ENCODE measurements around the gene PRICKLE2.

Gene PRICKLE2

GRCh38 chr3:64224826-64225610 is at the start of gene PRICKLE2:
Gene PRICKLE2, minus strand, starts transcription at chr3:64225466. Its CDS starts 26,539 bp downstream, at chr3:64198927.
- peak; percentile 77 for DNase-seq (ENCODE audit: low read depth)

DNA sequence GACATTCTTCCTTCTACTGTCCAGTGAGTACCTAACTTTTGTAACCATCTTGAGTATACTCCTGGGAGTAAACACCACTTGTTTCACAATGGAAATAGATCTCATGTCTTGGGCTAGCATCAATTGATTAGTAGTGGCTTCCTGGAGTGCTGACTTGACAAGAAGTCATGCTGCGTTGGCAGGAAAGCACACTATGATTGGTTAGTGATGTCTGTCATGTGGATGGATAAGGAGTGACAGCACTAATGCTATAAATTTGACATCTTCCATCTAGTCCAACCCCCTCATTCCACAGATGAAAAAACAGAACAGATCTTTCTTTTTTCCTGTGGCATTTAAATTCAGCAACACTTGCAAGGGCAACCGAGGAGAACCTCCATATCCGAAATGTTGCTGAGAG is 47.6 kb upstream of the PRICKLE2 start:
- DNase-seq (ENCODE audit: low read depth): no peak

GRCh38 chr3:64272271-64272670 is 47.0 kb upstream of the PRICKLE2 start:
- no peak for DNase-seq (ENCODE audit: low read depth)

DNA sequence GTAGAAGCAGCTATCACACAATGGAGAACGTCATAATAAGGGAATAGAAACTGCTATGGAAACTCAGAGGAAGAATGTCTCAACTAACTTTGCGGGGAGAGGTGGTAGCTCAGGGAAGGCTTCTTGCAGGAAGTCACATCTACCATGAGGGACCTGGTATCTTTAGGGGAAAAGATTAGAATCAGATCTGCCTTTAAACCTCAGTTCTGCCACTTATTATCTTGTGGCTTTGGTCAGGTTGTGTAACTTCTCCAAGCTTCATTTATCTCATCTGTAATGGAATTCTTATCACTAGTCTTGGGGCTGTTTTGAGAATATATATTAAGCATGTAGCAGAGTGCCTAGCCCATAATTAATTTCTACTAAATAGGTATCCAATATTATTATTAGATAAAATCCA is 46.4 kb upstream of the PRICKLE2 start:
- no peak for DNase-seq (ENCODE audit: low read depth)

DNA sequence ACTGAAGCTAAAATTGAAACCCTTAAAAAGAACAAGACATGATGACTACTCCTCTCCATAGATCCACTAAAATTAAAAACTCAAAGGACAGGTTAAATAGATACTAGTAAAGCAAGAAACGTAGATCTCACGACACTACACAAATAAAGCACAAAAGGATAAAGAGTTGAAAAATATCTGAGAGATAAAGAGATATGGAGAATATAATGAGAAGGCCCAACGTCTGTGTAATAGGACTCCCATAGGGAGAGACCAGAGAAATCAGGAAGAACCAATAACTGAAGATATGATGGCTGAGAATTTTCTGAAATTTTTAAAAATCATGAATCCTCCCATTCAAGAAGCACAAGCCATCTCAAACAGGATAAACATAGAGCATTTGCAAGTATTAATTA is 45.6 kb upstream of the PRICKLE2 start:
- DNase-seq (ENCODE audit: low read depth): no peak

DNA sequence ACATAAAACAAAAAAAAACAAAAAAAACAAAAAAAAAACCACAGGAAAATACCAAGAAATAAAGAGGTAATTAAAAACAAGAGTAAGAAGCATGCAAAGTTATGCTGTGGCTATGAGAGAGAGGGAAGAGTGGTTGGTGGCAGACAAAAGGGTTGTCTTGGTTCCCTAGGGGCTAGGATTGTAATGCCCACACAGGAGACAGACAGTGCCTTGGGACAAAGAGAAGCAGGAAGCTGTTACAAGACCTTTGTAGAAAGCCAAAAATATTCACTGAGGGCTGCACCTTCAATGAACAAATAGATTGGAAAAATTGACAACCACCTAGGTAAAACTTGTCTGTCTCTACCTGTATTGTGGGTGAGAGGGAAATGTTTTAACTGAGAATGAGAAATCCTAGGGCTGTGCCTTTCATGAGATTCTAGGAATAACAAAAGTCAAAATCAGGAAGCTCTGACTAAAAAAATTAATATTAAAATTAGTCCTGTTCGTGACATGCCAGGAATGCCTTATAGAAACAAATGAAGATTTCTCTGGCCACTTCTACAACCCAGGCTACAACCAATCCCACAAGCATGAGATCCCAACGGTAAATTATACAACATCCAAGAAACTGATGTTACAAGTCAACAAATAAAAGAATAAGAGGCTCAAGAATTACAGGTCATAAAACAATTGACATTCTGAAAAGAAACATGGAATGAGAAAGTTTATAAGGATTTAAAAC is 45.0 kb upstream of the PRICKLE2 start:
- DNase-seq (ENCODE audit: low read depth): no peak

- DNase-seq (ENCODE audit: low read depth): no peak
Observed at GRCh38 chr3:64268926-64269325, 43.7 kb upstream of the PRICKLE2 start.

- DNase-seq (ENCODE audit: low read depth): peak; percentile 44
Observed at GRCh38 chr3:64267721-64268604, 42.7 kb upstream of the PRICKLE2 start.

GRCh38 chr3:64266983-64267382 is 41.7 kb upstream of the PRICKLE2 start:
- DNase-seq (ENCODE audit: low read depth): no peak

DNA sequence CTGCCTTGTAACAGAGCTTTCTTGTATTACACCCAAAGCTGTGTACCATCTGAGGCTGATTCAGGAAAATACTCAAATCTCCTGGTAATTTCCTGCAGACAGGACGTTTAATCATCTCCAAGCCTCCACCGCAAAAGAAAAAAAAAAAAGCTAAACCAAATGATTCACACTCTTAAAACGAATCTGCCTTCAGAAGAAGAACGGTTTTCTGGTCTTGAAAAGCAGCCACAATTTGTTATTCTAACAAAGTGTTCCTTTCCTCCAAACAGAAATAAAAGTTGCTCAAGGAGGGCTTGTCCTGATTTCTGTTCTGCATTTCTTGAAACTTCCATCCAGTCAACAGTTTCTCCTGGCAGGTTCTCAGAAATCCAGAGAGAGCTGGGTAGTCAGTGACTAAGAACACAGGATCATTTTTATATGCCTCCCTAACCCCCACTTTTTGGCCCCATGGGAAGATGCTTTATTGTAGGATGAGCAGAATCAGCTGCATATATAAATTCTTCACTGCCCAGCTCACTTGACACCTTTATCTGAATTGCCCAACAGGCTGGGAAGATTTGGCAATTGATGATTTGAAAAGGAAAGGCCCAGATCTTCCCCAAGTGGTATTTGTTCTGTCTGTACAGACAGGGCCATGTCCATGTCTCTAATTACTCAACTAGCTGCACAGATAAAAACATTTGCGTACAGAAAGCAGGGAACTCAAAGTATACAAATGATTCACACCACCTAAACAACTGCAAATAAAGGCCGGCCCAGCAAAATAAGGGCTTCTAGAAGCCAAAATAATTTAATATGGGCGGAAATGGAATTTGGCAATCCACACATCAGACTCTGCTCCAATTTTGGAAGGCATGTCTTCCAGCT is 41.0 kb upstream of the PRICKLE2 start:
- peak; percentile 93 for DNase-seq (ENCODE audit: low read depth)

DNA sequence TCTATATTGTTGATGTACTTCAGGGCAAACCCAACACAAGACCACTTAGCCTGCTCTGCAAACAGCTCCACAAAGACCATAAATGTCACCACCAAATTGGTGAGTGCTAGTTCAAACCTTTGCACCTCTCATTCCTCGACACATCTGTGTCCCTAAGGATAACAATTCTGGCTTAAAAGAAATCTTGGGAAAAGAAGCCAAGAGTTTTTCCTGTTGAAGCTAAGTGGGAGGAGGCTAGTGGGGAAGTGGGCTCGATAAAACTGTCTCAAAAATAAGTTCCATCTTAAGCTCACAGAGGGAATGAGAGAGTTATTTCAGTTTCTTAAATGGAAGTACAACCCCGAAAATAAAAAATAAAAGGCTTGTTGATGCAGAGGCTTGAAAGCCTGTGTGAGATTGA is 40.4 kb upstream of the PRICKLE2 start:
- no peak for DNase-seq (ENCODE audit: low read depth)

DNA sequence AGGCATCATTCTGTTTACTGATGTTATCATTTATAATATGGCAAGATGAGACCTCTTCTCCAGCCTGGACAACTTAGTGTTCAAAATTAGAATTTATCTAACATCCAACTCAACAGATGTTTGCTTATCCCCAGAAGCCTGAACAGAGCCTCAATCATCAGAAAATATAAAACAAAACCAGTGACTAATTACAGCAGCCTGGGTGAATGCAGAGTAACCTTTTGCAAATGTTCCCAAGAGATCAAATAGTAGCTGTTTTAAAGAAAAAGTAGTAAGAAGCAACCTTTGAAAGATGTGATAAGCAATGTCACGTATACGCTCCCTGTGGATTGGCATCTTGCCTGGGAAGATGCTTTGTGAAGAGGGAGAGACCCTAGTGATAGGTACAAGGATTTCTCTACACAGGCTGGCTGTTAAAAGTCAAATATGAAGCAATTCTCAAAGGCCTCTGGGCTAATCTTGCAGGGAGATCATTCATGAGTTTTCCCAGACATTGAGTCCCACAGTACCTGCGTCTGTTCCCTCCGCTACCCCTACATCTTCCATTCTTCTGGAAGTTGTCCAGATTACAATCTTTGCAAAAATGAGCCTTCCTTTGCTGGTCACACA is 39.3 kb upstream of the PRICKLE2 start:
- DNase-seq (ENCODE audit: low read depth): no peak

DNA sequence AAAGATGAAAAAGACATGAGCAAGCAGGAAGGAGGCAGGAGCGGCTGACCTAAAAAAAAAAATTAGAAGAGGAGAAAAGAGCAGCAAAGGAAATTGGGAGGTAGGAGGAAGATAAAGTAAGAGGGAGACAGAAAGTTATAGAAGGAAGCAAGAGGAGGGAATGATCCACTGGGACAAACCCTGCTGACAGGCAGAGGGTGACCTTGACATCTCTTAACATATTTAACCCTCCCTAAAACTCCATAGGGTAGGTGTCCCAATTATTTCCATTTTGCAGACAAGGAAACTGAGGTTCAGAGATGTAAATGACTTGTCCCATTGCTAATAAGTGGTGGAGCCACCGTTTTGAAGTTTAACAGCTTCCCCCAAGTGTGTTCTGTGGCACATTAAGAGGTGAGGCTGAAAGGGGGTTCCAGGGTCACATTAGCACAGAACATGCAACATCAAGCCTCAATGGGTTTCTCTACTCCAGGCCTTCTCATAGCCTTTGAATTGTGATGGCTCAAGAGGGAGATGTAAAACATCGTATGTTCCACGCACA is 37.4 kb upstream of the PRICKLE2 start:
- DNase-seq (ENCODE audit: low read depth): no peak

- DNase-seq (ENCODE audit: low read depth): no peak
Observed at GRCh38 chr3:64260431-64260830, 35.2 kb upstream of the PRICKLE2 start.

DNA sequence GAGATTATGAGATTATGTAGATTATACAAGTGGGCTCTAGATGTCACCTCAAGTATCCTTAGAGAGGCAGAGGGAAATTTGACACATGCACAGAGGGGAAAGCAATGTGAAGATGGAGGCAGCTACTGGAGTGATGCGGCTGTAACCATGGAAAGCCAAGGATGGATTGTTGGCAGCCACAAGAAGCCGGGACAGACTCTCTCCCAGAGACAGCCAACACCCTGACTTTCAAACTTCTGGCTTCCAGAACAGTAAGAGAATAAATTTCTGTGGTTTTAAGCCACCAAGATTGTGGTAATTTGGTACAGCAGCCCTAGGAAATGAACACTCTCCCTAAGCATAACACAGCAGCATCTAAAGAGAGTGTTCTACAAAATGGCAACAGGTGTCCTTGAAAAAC is 34.4 kb upstream of the PRICKLE2 start:
- no peak for DNase-seq (ENCODE audit: low read depth)

DNA sequence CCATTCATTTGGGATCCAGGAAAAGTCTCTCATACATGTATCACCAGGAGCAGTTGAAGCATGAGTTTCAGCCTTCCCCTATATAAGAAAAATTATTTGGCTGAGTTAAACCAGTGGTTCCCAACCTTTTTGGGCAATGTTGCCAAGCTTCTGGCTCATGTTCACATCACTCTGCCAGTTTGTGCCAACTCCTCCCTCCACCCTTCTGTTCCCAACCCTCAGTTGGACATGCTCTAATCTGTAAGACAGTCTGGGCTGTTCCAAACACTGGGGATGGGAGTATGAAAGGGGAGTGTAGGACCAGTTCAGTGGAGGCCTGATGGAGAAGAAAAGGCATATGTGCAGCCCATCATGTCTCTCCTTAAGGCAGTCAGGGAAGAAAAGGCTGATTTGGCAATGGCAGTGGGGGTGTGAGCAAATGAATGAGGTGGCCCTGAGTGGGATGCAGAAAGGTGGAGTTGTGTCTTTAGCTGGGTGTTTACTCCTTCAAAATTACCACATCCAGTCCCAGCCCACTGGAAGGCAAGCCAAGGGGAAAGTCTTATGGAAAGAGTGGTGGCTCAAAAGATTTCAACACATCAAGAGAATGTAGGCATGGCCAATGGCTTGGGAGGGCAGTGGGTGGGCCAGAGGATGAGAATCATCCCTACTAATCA is 32.0 kb upstream of the PRICKLE2 start:
- DNase-seq (ENCODE audit: low read depth): no peak

DNA sequence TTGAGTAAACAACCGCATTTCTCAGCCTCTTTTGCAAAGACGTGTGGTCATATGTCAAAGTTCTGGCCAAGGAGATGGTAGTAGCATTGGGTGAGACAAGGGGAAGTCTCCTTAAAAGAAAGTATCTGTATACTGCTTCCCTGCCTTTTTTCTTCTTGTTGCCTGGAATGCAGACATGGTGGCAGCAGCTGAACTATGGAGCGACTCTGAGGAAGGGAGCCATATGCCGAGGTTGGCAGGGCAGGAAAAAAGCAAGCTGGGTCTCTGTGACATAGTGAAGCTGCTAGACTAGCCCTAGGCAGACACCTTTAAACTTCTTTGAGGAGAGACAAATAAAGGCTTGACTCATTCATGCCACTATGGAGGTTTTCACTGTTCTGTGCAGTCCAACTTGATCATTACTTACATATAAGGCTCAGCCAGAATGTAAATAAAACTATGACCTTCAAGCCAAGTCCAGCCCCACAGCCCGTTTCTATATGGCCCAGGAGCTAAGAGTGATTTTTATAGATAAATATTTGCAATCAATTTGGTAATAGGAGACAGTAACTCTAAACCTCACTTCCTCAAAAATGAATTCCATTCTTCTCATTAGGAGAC is 30.6 kb upstream of the PRICKLE2 start:
- DNase-seq (ENCODE audit: low read depth): no peak

GRCh38 chr3:64254443-64254842 is 29.2 kb upstream of the PRICKLE2 start:
- DNase-seq (ENCODE audit: low read depth): no peak

DNA sequence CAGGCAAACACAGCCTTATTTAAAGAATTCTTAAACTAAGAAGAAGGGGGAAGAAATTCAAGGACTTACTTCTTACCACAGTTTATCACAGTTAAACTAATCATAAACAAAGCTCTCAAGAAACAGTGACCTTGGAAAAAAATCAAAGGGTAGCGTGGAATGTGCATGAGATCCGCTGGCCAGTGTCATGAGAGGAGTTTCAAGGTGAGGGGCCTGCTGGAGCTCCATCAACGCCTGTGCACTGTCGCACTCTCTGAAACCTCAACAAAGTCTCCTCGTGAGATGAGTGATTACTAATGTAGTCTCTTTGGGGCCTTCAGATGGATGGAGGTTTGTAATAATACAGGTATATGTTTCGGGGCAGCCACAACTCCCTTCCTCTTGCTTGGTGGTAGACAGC is 28.4 kb upstream of the PRICKLE2 start:
- no peak for DNase-seq (ENCODE audit: low read depth)

DNA sequence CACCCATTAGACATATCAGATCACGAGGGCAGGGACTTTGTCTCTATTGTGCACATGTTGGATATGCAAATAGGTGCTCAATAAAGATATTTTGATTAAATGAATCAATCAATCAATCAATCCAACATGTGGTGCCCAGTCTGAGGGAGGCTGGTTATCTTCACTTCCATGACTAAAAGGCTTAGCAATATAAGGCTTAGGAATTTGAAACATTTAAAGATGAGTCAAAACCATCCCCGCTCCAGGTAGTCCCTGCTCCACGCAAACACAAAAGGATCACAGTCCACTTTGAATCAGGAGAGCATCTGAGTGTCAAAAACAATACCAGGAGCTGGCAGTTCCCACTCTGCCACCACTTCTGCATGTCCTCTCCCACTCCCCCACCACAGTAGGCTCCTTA is 25.8 kb upstream of the PRICKLE2 start:
- DNase-seq (ENCODE audit: low read depth): no peak

Measured in GM04504 (cell line).